ENCODE measurements around the gene AKR1B15. TPM values are rescaled to one million over a fixed set of nuclear protein-coding genes. Genes with fewer than 3 reads are reported as not detected.
A peak's percentile ranks its signal among the peaks of the same experiment; 100 is the strongest.

The AKR1B15 gene
- not detected for total RNA-seq
- polyA plus RNA-seq (2013, experiment 1 of 2), result 0.14 TPM
- 0.17 TPM for polyA plus RNA-seq (2013, experiment 2 of 2)
- long read RNA-seq, experiment 1, result 0 reads
- long read RNA-seq, experiment 2, result 0 reads
- long read RNA-seq, experiment 3, result 0 reads
- long read RNA-seq, experiment 4, result 0 reads

DNA sequence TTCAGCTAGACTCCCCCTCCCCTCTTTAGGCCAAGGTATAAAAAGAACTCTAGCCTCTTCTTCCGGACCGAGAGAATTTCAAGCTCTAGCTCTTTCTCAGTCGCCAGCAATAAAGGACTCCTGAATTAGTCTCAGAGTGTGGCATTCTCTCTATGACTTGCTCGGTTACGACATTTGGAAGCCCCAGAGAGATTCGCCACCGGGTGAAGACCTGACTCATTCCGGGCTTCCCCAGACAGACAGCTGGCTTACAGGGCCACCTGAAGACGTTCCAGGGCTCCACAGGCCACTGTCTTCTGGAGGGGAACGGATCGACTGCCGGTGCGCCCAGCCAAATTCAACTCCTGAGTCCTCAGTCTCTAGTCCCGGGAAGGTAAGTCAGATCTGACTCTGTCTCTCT is at the start of gene AKR1B15:
Gene AKR1B15 (plus strand): TSS at position 234 of the 400 bp plus-strand sequence. CDS start 15,510 bp downstream, outside the sequence.
- Histone ChIP-seq H3K27ac (ENCODE audit: low read depth, low read length) (no peak within 1 kb of the TSS), H3K9me3 (ENCODE audit: control insufficient read depth, low read length) (no peaks in the 10 kb centered on the region), H3K36me3 (ENCODE audit: control insufficient read depth, insufficient read depth, low read length) (no peaks in the 10 kb centered on the region), H3K4me3 (ENCODE audit: low read length) (peak within 1 kb of the TSS; percentile 77), H3K27me3 (ENCODE audit: control insufficient read depth, insufficient read depth, low read length, poor library complexity, severe bottlenecking) (no peaks in the 10 kb centered on the region), H3K4me1 (ENCODE audit: control insufficient read depth, insufficient read depth, low read length) (no peaks in the 10 kb centered on the region), H3K9ac (ENCODE audit: extremely low read depth, low read length, poor library complexity, severe bottlenecking) (no peak within 1 kb of the TSS)
- peaks cover 24% of the 10 kb centered on the region for H3K4me1 Mint-ChIP-seq
- peaks cover 14% of the 10 kb centered on the region for H3K27me3 Mint-ChIP-seq (ENCODE audit: insufficient read depth)
- H3K4me3 Mint-ChIP-seq, result peak within 1 kb of the TSS; percentile 66
- no peak for DNase-seq
- WGBS, 2 experiments (ENCODE audit: insufficient coverage in 1 of 2, insufficient read length in 1 of 2), result 86 to 87% methylated on average over 10 to 14 of the region's 14 CpGs
- TF ChIP-seq, protein P1, sequence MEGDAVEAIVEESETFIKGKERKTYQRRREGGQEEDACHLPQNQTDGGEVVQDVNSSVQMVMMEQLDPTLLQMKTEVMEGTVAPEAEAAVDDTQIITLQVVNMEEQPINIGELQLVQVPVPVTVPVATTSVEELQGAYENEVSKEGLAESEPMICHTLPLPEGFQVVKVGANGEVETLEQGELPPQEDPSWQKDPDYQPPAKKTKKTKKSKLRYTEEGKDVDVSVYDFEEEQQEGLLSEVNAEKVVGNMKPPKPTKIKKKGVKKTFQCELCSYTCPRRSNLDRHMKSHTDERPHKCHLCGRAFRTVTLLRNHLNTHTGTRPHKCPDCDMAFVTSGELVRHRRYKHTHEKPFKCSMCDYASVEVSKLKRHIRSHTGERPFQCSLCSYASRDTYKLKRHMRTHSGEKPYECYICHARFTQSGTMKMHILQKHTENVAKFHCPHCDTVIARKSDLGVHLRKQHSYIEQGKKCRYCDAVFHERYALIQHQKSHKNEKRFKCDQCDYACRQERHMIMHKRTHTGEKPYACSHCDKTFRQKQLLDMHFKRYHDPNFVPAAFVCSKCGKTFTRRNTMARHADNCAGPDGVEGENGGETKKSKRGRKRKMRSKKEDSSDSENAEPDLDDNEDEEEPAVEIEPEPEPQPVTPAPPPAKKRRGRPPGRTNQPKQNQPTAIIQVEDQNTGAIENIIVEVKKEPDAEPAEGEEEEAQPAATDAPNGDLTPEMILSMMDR (conservative IDR thresholded peaks at IDR 0.05), result no peak
- no peak within 1 kb of the TSS for H3K27ac Mint-ChIP-seq
- no peaks in the 10 kb centered on the region for H3K36me3 Mint-ChIP-seq (ENCODE audit: low read depth)
- no peaks in the 10 kb centered on the region for H3K9me3 Mint-ChIP-seq

DNA sequence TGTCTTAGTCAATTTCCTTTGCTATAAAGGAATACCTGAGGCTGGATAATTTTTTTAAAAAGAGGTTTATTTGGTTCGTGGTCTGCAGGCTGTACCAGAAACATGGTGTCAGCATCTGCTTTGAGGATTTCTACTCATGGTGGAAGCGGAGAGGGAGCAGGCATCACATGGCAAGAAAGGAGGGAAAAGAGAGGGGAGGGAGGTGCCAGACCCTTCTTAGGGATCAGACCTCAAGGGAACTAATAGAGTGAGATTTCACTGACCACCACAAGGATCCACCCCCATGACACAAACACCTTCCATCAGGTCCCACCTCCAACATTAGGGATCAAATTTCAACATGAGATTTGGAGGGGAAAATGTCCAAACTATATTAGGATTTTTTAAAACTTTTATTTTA is 48.5 kb upstream of the AKR1B15 start:
- Mint-ChIP-seq H3K9me3 (peaks cover 6% of the 10 kb centered on the region), H3K36me3 (ENCODE audit: low read depth) (no peaks in the 10 kb centered on the region), H3K4me1 (no peaks in the 10 kb centered on the region), H3K27ac (no peak overlapping the region), H3K4me3 (no peak overlapping the region), H3K27me3 (ENCODE audit: insufficient read depth) (no peaks in the 10 kb centered on the region)
- no peak for DNase-seq
- peak overlapping the region; percentile 43 for H3K4me3 ChIP-seq (ENCODE audit: low read length)
- peaks cover 25% of the 10 kb centered on the region for H3K9me3 ChIP-seq (ENCODE audit: control insufficient read depth, low read length)
- 95% methylated on average over 2 of the region's 2 CpGs; no CpG with 5 or more reads in 1 of the 2 experiments for WGBS, 2 experiments (ENCODE audit: insufficient coverage in 1 of 2, insufficient read length in 1 of 2)
- H3K27me3 ChIP-seq (ENCODE audit: control insufficient read depth, insufficient read depth, low read length, poor library complexity, severe bottlenecking), result no peaks in the 10 kb centered on the region
- TF ChIP-seq, protein P1 (conservative IDR thresholded peaks at IDR 0.05), result no peak
- H3K27ac ChIP-seq (ENCODE audit: low read depth, low read length), result no peak overlapping the region
- no peak overlapping the region for H3K9ac ChIP-seq (ENCODE audit: extremely low read depth, low read length, poor library complexity, severe bottlenecking)
- H3K4me1 ChIP-seq (ENCODE audit: control insufficient read depth, insufficient read depth, low read length), result no peaks in the 10 kb centered on the region
- no peaks in the 10 kb centered on the region for H3K36me3 ChIP-seq (ENCODE audit: control insufficient read depth, insufficient read depth, low read length)

DNA sequence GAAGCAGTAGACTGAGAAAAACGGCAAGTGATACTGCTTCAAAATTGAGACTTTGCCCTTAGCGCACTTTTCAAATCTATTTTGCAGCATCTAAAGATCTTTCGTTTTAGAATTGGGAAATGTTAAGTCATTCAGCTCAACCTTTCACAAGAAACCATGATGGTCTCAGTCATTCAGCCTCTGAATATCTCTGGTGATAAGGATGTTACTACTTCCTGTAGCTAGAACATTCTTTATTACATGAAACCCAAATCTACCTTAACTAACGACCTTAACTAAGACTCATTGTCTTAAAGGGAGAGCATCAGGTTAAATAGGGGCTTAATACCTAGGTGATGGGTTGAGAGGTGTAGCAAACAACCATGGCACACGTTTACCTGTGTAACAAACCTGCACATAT is 47.9 kb upstream of the AKR1B15 start:
- no peaks in the 10 kb centered on the region for H3K27me3 Mint-ChIP-seq (ENCODE audit: insufficient read depth)
- no peaks in the 10 kb centered on the region for H3K4me1 ChIP-seq (ENCODE audit: control insufficient read depth, insufficient read depth, low read length)
- H3K9ac ChIP-seq (ENCODE audit: extremely low read depth, low read length, poor library complexity, severe bottlenecking), result no peak overlapping the region
- H3K36me3 ChIP-seq (ENCODE audit: control insufficient read depth, insufficient read depth, low read length), result no peaks in the 10 kb centered on the region
- H3K27me3 ChIP-seq (ENCODE audit: control insufficient read depth, insufficient read depth, low read length, poor library complexity, severe bottlenecking), result no peaks in the 10 kb centered on the region
- 90 to 93% methylated on average over 3 to 5 of the region's 5 CpGs for WGBS, 2 experiments (ENCODE audit: insufficient coverage in 1 of 2, insufficient read length in 1 of 2)
- H3K9me3 Mint-ChIP-seq, result peaks cover 6% of the 10 kb centered on the region
- H3K4me1 Mint-ChIP-seq, result no peaks in the 10 kb centered on the region
- H3K27ac Mint-ChIP-seq, result no peak overlapping the region
- no peak for DNase-seq
- peak overlapping the region; percentile 43 for H3K4me3 ChIP-seq (ENCODE audit: low read length)
- no peaks in the 10 kb centered on the region for H3K36me3 Mint-ChIP-seq (ENCODE audit: low read depth)
- no peak overlapping the region for H3K4me3 Mint-ChIP-seq
- TF ChIP-seq, protein P1 (conservative IDR thresholded peaks at IDR 0.05), result no peak
- H3K9me3 ChIP-seq (ENCODE audit: control insufficient read depth, low read length), result peaks cover 25% of the 10 kb centered on the region
- no peak overlapping the region for H3K27ac ChIP-seq (ENCODE audit: low read depth, low read length)

Data from endodermal cell (in vitro differentiated cells).